Stimulated activated CD8-positive, alpha-beta memory T cell treated with anti-CD3 and anti-CD28 coated beads, Interleukin-7, amount 100 ng/mL, for 4 hours (primary cell): ENCODE data around the gene ASTN2.
"Not testable (repeated sequence)": the region's sequence is repeated elsewhere in the genome, so short reads cannot be mapped to it uniquely, and the experiment has no call there.

Experiments
- DNase-seq, 2 donors: peaks; one replicate each; pipeline ENCODE4 v3.0.0-alpha.2; 2020; ENCODE audit warnings: low read depth in 2 of 2

The ASTN2 gene

DNA sequence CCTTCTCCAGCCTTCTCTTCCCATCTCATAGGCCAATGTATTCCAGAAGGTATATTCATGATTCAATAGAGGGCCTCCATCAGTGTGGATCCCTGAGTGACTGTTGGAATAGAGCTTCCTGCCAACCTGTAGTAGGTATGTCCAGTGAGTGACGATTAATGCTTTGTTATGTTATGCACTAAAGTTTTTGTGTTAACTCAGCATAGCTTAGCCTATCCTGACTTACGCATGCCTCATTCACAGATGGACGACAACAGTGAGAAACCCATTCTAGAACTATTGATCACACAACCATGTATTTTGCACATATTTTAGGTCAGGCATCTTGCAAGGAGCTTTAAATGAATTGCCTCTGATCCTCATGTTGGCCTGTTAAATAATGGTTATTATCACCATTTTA lies 953.2 kb downstream of the ASTN2 start:
- no peak for DNase-seq

DNA sequence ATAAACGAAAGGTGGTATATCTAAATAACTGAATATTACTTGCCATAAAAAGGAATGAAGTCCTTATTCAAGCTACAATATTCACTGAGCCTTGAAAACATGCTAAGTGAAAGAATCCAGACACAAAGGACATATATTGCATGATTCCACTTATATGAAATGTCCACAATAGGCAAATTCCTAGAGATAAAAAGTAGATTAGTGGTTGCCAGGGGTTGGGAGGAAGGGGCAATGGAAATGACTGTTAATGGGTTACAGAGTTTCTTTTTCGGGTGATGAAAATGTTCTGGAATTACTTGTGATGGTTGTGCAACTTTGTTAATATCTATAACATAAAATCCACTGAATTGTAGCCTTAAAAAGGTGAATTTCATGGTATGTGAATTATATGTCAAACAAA lies 954.8 kb downstream of the ASTN2 start:
- no peak for DNase-seq

DNA sequence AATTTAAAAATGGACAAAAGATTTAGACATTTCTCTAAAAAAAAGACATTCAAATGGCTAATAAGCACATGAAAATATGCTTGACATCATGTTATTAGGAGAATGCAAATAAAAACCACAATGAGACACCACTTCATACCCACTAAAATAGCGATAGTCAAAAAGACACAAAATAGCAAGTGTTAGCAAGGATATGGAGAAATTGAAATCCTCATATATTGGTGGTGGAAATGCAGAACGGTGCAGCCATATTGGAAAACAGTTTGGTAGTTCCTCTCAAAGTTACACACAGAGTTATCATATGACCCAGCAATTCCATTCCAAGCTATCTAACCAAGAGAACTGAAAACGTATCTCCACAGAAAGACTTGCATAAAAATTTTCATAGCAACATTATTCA lies 955.3 kb downstream of the ASTN2 start:
- no peak for DNase-seq

- DNase-seq = no peak
These were observed 958.3 kb downstream of the ASTN2 start for GRCh38 chr9:116456490-116457088.

DNA sequence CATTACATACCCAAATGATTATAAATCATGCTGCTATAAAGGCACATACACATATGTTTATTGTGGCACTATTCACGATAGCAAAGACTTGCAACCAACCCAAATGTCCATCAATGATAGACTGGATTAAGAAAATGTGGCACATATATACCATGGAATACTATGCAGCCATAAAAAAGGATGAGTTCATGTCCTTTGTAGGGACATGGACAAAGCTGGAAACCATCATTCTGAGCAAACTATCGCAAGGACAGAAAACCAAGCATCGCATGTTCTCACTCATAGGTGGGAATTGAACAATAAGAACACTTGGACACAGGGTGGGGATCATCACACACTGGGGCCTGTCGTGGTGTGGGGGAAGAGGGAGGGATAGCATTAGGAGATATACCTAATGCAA lies 960.3 kb downstream of the ASTN2 start:
- not testable (repeated sequence) for DNase-seq

GRCh38 chr9:116453785-116454184 lies 961.1 kb downstream of the ASTN2 start:
- no peak for DNase-seq

- DNase-seq = no peak
These were observed 962.2 kb downstream of the ASTN2 start for GRCh38 chr9:116452634-116453033.

DNA sequence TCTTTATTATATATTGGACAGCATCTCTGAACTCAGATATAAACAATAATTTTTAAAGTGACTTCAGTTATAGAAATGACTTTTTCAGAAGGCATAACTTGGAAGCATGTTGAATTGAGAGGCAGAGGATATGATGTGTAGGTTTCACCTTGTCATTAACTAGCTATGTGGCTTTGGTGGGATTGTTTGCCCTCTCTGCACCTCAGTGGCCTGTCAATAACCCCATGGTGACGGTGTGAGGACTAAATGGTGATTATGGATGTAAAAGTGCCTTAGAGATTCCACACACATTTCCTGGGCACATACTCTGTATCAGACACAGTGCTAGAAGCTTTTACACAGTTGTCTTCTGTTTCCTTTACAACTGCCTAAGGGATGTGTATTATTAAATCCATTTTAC lies 962.6 kb downstream of the ASTN2 start:
- DNase-seq = no peak

DNA sequence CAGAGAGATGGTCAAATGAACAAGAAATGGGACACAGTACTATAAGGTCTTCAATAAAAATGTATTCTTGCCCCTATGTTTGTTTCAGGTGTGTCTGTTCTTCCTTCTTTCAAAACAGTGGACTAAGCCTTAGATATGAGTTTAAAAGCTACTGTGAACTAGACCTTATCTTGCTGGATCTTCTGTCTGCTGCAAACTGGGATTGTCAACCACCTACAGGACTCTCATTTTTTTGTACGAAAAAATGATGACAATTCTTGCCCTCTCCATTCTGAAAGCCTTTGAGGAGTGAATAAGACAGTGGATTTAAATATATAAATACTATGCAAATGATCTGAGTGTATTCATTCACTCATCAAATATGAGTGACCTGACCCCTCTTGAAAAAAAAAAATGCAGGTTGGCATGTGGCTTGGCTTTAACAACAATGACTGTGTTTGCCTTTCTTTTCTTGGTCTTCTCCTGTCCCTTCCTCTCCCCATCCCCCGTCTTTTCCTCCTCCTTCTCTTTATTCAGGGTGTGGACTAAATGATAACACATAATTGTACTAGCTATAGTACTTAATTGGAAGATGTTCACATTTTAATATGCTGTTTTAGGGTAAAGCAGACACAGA lies 963.2 kb downstream of the ASTN2 start:
- no peak for DNase-seq

- no peak for DNase-seq
These were observed 964.3 kb downstream of the ASTN2 start for GRCh38 chr9:116450378-116451139.

GRCh38 chr9:116449949-116450348 lies 964.9 kb downstream of the ASTN2 start:
- no peak for DNase-seq

- DNase-seq = no peak
These were observed 966.4 kb downstream of the ASTN2 start for GRCh38 chr9:116448431-116448830.

- no peak for DNase-seq
These were observed 966.9 kb downstream of the ASTN2 start for GRCh38 chr9:116447934-116448333.

GRCh38 chr9:116442528-116442927 lies 972.3 kb downstream of the ASTN2 start:
- DNase-seq = no peak

DNA sequence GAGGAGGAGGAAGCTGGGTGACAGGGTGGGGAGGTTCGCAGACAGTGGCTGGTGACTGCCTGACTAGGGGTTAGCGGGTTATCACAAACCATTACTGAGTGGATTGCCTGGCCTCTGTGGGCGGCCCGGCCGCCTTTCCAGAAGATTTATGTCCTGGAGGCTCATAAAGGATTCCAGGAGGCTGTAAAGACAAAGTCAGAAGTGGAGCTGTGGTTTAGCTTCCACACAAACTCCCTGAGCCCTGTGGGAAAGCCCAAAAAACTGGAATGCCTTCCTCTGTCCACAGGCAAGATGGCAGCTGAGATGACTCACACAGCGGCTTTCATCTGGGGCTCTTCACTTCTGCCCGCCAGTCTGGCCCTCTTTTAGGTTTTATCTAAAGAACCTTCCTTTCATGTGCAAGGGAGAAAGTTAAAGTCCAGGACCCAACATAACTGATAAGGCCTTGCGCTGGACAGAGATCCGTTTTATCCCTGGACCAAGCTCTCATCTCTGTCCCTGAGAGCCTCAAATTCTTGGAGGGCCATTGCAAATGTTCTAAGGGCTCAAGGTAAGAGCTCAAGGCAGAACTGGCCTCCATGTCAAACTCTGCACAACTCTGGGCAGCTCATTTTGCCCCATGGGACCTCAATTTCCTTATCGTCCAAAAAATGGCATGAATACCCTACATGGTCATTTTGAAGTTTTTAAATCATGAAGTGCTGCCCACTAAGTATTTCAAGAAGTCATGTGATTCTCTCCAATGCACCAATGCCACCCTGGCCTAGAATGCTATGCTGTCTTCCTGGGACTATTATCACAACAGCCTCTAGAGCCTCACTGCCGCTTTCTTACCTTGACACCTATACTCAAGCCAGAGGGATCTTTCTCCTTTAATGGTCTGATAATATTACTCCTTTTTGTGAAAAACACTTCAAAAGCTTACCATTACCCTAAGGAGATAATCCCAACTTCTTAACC lies 977.2 kb downstream of the ASTN2 start:
- no peak for DNase-seq

DNA sequence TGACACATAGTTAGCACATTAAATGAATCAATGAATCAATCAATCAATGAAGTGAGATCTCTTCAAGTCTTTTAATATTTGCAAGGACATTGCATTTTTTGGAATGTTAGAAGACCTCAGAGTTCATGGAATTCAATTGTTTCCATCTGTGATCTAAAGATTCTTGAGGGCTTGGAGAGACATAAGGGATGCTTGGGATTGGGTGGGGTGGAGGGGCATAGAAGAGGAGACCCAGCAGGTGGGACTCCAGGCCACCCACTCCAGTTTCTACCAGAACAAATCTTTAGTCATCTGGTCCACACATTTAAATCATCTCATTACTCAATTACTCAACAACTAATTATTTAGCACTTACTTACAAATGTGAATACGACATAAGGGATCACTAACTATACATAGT lies 978.7 kb downstream of the ASTN2 start:
- no peak for DNase-seq

GRCh38 chr9:116435706-116436105 lies 979.2 kb downstream of the ASTN2 start:
- no peak for DNase-seq

- DNase-seq = no peak
These were observed 980.5 kb downstream of the ASTN2 start for GRCh38 chr9:116434314-116434713.

DNA sequence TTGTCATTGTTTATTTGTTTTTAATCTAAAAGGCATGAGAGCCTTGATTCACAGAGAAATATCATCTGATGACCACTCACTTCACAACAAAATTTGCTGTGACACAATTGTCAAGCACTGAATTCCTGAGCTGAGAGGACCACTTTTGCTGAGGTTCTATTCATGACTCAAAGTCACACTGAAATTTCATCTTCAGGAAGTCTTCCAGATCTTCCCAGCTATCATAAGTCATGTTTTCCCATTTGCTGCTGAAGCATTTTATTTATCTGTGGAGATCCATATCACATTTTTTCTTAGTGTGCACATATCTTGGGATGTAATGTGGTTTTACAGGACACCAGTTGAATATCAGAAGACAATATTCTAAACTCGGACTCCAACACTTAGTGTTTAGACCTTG lies 982.8 kb downstream of the ASTN2 start:
- no peak for DNase-seq

DNA sequence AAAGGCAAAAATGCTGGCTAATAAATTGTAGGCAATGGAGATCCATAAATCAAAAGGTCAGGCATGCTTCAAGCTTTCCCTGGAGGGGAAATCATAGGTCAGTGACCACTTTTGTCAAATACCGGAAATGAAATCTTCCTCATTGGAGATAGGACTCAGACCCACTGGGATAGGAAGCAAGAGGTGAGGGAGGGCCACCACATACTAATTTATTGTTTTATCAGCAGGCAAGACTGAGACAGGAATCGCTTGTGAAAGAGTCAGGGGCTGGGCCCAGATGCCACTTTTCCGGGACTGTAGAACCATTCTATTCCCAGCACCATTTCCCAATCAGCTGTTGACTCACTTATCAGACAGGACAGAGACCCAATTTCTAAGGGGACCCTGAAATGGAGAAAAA lies 984.0 kb downstream of the ASTN2 start:
- DNase-seq = no peak

DNA sequence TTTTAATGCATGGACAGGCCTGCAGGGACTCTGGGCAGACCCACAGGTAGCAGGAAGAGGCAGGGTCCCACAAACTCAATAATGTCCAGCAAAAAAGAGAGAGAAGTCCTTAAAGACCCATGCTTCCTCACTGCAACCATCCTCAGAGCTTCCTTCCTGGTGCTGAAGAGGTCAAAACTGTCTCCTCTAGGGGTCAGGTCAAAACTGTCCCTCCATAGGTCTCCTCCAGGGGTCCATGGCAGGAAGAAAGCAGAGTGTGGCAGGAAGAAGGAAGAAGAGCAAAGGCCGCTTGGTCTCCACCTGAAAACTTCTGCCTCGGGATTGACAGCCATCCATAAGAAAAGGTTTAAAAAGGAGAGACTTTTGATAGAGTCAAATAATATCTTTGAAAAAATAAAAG lies 989.6 kb downstream of the ASTN2 start:
- DNase-seq = no peak

DNA sequence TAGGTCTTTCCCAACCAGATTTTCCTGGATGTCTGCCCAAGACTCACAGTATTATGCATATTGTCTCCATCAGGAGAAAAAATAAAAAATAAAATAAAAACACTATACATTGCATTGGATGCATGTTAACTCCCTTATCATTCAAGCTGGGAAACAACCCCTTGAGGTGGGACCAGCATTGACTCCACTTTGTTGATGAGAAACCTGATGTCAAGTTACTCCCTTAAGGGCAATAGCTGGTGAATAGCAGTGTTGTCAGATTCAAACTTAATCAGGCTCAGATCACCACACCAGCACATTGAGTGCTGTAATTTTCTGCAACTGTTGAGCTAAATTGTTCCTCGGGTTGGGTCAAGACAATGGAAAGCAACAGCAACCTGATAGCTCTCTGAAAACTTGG lies 991.7 kb downstream of the ASTN2 start:
- DNase-seq = no peak
